GM21737 (cell line): ENCODE results near the gene PTBP1.

ENCODE experiments used
- ATAC-seq: cut with Tn5 transposase; IDR thresholded peaks from one replicate; pipeline ENCODE4 v1.9.1; 2021; ENCODE audit warnings: mild to moderate bottlenecking, moderate library complexity; ENCODE audit not compliant: unreplicated experiment

The PTBP1 gene

DNA sequence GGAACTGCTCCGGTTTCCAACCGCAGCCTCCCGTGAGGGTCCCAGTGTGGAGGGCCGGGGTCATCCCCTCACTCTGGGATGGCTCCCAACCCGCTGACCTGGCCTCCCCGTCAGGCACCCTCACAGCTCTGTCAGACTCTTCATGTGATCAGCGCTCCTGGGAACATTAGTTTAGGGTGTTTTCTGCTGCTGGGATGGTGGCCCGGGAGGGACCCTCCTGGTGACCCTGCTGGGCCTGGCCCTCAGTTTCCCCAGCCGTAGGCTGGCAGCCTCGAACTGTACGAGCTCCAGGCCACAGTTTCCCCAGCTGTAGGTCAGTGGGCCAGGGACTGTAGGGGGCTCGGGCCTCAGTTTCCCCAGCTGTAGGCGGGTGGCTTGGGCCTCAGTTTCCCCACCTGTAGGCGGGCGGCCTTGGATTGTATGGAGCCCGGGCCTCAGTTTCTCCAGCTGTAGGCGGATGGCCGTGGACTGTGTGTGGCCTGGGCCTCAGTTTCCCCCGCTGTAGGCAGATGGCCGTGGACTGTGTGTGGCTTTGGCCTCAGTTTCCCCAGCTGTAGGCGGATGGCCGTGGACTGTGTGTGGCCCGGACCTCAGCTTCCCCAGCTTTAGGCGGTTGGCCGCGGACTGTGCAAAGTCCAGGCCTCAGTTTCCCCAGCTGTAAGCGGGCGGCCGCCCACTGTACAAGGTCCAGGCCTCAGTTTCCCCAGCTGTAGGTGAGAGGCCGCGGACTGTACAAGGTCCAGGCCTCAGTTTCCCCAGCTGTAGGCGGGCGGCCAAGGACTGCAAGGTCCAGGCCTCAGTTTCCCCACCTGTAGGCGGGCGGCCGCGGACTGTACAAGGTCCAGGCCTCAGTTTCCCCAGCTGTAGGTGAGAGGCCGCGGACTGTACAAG, 1.3 kb upstream of the PTBP1 start:
- ATAC-seq: no peak

DNA sequence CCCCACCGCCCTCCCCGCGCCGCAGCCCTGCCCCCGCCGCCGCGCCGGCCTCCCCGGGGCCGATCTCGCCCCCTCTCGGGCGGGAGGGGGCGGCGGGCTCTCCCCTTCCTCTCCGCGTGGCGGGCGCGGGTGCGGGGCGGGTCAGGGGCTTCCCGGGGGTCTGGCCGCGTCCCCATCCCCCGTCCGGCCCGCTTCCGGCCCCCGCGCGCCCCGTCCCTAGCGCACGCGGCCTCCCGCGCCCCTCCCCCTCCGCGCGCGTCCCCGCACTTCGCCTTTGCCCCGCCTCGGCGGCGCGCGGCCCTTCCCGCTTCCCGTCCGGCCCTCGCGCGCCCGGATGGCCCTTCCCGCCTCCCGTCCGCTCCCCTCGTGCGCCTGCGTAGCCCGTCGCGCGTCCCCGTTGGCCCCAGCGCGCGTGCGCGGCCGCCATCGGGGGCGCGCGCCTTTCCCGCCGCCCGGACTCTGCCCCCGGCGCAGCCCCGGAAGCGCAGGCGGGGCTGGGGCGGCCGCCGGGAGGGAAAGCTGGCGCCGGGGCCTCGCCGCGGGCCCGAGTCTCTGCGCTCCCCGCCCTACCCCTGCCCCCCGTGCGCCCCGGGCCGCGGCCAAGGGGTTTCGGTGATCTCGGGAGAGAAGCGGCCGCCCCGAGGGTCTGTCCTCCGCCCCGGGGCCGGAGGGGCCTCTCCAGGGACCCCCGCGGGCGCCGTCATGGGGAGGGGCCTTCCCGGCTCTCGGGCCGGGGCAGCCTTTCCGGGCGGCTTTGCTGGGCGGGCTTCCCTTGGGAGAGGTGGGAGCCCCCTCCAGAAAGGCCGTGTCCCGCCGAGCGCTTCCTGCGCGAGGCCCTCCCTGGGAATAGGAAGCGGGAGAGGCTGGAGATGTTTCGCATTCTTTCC, 519 bp downstream of the PTBP1 start:
- peak; percentile 33 for ATAC-seq

GRCh38 chr19:798415-799075, 1.3 kb downstream of the PTBP1 start:
- no peak for ATAC-seq

GRCh38 chr19:799076-799881, 2.0 kb downstream of the PTBP1 start:
- ATAC-seq: no peak

GRCh38 chr19:800360-801029, 3.2 kb downstream of the PTBP1 start:
- ATAC-seq: no peak

GRCh38 chr19:801030-801860, 4.0 kb downstream of the PTBP1 start:
- ATAC-seq: no peak

DNA sequence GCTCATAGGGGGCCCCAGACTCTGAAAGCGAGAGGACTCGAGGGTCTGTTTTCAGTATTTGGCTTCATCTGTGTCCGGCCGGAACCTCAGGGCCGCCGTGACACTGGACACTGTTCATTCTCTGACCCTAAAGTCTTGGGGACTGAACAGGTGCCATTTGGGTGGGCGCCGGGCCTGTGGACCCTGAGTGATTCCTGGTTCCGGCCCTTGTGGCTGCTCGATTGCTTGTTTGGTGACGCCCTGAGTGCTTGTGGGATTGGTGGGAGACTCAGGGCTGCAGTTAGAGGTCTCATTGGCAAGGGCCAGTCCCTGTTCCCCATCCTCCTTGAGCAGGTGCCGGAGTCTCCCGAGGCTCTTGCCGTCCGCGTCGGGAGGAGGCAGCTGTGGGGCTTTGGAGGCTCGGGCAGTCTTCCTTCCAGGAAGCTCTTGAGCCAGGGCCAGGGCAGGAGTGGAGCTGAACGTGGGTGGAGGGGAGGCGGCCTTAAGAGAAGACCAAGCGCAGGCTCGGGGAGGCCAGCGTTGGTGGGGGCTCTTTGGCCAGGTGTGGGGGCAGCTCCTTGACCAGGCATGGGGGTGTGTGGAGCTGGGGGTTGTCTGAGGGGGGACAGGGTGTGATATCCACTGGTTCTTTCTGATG, 4.7 kb downstream of the PTBP1 start:
- no peak for ATAC-seq

DNA sequence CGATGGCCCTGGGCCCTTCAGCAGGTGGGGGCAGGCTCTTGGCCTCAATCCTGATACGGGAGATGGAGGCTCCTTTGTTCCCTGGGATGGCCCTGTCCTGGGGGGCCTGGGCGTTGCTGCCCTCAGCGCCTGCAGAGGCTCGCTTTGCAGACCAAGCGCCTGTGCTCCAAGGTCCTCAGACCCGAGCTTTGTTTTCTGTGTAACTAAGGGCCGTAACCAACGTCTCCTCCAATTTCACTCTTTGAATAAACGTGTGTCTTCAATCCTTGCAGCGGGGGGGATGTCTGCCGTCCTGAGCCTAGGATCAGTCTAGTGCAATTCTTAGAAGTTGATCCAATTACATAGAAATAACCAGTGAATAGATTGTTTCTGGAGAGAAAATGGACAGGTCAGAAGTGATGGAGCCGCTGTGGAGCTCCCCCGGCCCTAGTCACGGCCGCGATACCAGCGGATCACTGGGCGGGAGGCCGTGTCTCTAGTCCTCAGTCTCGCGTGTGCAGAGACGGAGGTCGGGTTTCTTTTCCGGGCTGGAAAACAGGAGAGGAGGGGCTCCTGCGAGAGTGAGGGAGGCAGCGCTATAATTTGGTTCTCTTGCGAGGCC, 5.3 kb downstream of the PTBP1 start:
- ATAC-seq: no peak

DNA sequence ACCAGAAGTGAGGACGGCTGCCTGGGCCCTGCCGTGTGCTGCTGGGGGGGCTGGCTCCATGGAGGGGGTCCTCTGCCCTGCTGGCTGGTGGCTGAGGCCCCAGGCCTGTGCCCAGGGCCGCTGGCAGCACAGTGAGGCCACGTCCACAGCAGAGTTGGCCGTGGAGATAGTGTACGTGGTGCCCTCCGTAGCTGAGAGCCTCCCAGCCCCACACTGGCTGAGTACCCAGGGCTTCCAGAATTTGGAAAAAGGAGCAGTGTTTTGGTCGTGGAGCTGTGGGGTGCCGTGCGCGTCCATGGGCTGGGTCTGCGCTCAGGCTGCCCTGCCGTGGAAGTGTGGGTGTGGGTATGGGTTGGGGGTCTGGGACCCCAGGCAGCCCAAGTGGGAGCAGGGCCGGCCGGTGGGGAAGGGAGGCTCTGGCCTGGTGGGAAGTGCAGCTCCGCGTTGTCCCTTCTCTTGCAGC, 5.9 kb downstream of the PTBP1 start:
- no peak for ATAC-seq

DNA sequence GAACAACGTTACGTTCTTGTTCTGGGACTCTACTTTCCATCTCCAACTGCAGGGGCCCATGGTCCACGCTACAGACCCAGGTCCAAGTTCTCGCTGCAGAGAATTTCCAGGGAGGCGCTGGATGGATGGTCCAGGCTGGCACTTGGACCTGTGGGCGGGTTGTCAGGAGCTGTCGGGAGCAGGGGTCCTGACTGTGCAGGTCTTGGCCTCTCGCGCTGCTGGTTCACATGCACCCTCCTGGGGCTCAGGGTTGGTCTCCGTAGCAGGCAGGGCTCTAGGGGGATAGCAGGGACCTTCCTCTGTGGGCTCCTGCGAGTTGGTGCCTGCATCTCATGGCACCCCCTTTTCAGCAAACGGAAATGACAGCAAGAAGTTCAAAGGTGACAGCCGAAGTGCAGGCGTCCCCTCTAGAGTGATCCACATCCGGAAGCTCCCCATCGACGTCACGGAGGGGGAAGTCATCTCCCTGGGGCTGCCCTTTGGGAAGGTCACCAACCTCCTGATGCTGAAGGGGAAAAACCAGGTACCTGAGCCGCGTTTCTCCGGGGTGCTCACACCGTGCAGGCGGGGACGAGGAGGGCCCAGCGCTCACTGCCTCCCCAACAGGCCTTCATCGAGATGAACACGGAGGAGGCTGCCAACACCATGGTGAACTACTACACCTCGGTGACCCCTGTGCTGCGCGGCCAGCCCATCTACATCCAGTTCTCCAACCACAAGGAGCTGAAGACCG, 6.6 kb downstream of the PTBP1 start:
- no peak for ATAC-seq

- ATAC-seq: no peak
These were observed 7.3 kb downstream of the PTBP1 start for GRCh38 chr19:804419-805165.

DNA sequence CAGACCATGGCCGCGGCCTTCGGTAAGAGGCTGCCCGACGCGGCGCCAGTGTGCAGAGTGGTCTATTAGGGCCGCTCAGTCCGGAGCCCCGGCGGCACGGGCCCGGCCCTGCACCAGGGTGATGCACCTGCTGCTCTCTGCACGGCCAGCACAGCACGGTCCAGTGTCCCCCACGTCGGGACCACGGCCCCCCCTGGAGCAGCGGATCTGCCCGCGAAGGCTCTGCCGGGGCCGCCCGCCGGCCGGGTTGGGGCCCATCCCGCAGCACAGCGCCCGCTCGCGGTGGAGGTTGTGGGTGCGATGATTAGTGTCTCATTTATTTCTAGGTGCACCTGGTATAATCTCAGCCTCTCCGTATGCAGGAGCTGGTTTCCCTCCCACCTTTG, 7.9 kb downstream of the PTBP1 start:
- ATAC-seq: no peak

GRCh38 chr19:805600-806550, 8.6 kb downstream of the PTBP1 start:
- no peak for ATAC-seq

GRCh38 chr19:806815-807421, 9.7 kb downstream of the PTBP1 start:
- ATAC-seq: no peak
